Liver (tissue), 9 donors: ENCODE data around the gene SLC24A3. TPM values are rescaled to one million over a fixed set of nuclear protein-coding genes. Genes with fewer than 3 reads are reported as not detected.

Source experiments
- DNase-seq: peaks from one replicate; pipeline ENCODE4 v3.0.0-alpha.2; 2017; ENCODE audit warnings: low spot score
- H3K27ac ChIP-seq, 2 donors: one replicate each; pipeline ENCODE4 v1.7.0; 2013; ENCODE audit warnings: inconsistent platforms in 2 of 2, low read length in 2 of 2, control low read depth in 1 of 2, low read depth in 1 of 2, mild to moderate bottlenecking in 1 of 2
- H3K27me3 ChIP-seq, 4 donors: one replicate each; pipeline versions ENCODE4 v1.6.1 to v1.7.0; 2013; ENCODE audit warnings: low read length in 3 of 4, inconsistent platforms in 1 of 4, mild to moderate bottlenecking in 1 of 4, moderate library complexity in 1 of 4; ENCODE audit not compliant: control insufficient read depth in 4 of 4, insufficient read depth in 4 of 4
- H3K36me3 ChIP-seq, 4 donors: one replicate each; pipeline versions ENCODE4 v1.6.1 to v1.7.0; 2013; ENCODE audit warnings: low read length in 3 of 4, mild to moderate bottlenecking in 3 of 4, low read depth in 1 of 4, moderate library complexity in 1 of 4; ENCODE audit not compliant: control insufficient read depth in 4 of 4, insufficient read depth in 3 of 4
- H3K4me1 ChIP-seq, 4 donors: one replicate each; pipeline versions ENCODE4 v1.6.1 to v1.7.0; 2013; ENCODE audit warnings: low read length in 3 of 4, mild to moderate bottlenecking in 3 of 4, moderate library complexity in 1 of 4; ENCODE audit not compliant: control insufficient read depth in 4 of 4, insufficient read depth in 4 of 4
- H3K4me3 ChIP-seq, 3 donors: one replicate each; pipeline versions ENCODE4 v1.6.1 to v1.7.0; 2013; ENCODE audit warnings: low read length in 3 of 3, control low read depth in 1 of 3, low read depth in 1 of 3, mild to moderate bottlenecking in 1 of 3
- H3K9ac ChIP-seq, 2 donors: one replicate each; pipeline ENCODE4 v1.7.0; 2013; ENCODE audit warnings: low read length in 2 of 2, mild to moderate bottlenecking in 2 of 2, moderate library complexity in 2 of 2, control low read depth in 1 of 2, low read depth in 1 of 2
- H3K9me3 ChIP-seq, 4 donors: one replicate each; pipeline versions ENCODE4 v1.6.1 to v1.7.0; 2013; ENCODE audit warnings: low read length in 3 of 4; ENCODE audit not compliant: control insufficient read depth in 4 of 4
- ATF3 ChIP-seq: IDR thresholded peaks from 2 replicates; pipeline ENCODE4 v1.6.1; 2016; ENCODE audit warnings: antibody characterized with exemption
- CTCF ChIP-seq: fragments of 150-350 bp; IDR thresholded peaks from 2 replicates; pipeline ENCODE4 v1.5.1; 2017; ENCODE audit warnings: improper control_type of control experiment, low read depth, low read length; ENCODE audit not compliant: missing input control
- EGR1 ChIP-seq, 2 donors: IDR thresholded peaks; 2 replicates each; pipeline ENCODE4 v1.6.1; 2016 to 2018; ENCODE audit warnings: antibody characterized with exemption in 2 of 2, low read depth in 2 of 2
- FOXA2 ChIP-seq: IDR thresholded peaks from 2 replicates; pipeline ENCODE4 v1.6.1; 2016; ENCODE audit warnings: antibody characterized with exemption
- GABPA ChIP-seq, 2 donors: IDR thresholded peaks in 1 of 2; conservative IDR thresholded peaks in 1 of 2; 2 replicates each; pipeline ENCODE4 v1.6.1; 2016; ENCODE audit warnings: antibody characterized with exemption in 2 of 2, mild to moderate bottlenecking in 1 of 2, moderate library complexity in 1 of 2
- HNF4A ChIP-seq, 2 donors: conservative IDR thresholded peaks; 2 replicates each; pipeline ENCODE4 v1.6.1; 2016; ENCODE audit warnings: antibody characterized with exemption in 2 of 2, mild to moderate bottlenecking in 2 of 2
- HNF4G ChIP-seq: IDR thresholded peaks from 2 replicates; pipeline ENCODE4 v1.6.1; 2016; ENCODE audit warnings: antibody characterized with exemption
- JUND ChIP-seq, 2 donors: IDR thresholded peaks; 2 replicates each; pipeline ENCODE4 v1.6.1; 2016; ENCODE audit warnings: antibody characterized with exemption in 2 of 2
- MAX ChIP-seq: IDR thresholded peaks from 2 replicates; pipeline ENCODE4 v1.6.1; 2016; ENCODE audit warnings: antibody characterized with exemption
- NR2F2 ChIP-seq: IDR thresholded peaks from 2 replicates; pipeline ENCODE4 v1.6.1; 2016; ENCODE audit warnings: antibody characterized with exemption
- RAD21 ChIP-seq, 2 donors: IDR thresholded peaks; 2 replicates each; pipeline ENCODE4 v1.6.1; 2016; ENCODE audit warnings: antibody characterized with exemption in 2 of 2, mild to moderate bottlenecking in 2 of 2
- REST ChIP-seq: IDR thresholded peaks from 2 replicates; pipeline ENCODE4 v1.6.1; 2016; ENCODE audit warnings: antibody characterized with exemption, mild to moderate bottlenecking
- RXRA ChIP-seq, 2 donors: IDR thresholded peaks; 2 replicates each; pipeline ENCODE4 v1.6.1; 2017 to 2018; ENCODE audit warnings: antibody characterized with exemption in 2 of 2, mild to moderate bottlenecking in 1 of 2
- SP1 ChIP-seq: IDR thresholded peaks from 2 replicates; pipeline ENCODE4 v1.6.1; 2018; ENCODE audit warnings: antibody characterized with exemption, mild to moderate bottlenecking
- TAF1 ChIP-seq: conservative IDR thresholded peaks from 2 replicates; pipeline ENCODE4 v1.6.1; 2016; ENCODE audit warnings: antibody characterized with exemption, mild to moderate bottlenecking
- YY1 ChIP-seq: IDR thresholded peaks from 2 replicates; pipeline ENCODE4 v1.6.1; 2016; ENCODE audit warnings: antibody characterized with exemption, mild to moderate bottlenecking
- ZBTB33 ChIP-seq: IDR thresholded peaks from 2 replicates; pipeline ENCODE4 v1.6.1; 2016; ENCODE audit warnings: antibody characterized with exemption
- WGBS: extraction: QIAGEN DNeasy Blood & Tissue Kit; methylation state at CpG from one replicate; pipeline ENCODE4 v1.1.7; 2013; 5-methylcytosine and 5-hydroxymethylcytosine counted together
- polyA plus RNA-seq, 2 donors: library from polyadenylated mRNA; stranded (reverse) in 1 of 2; unstranded in 1 of 2; fragments of 200-250 nt in 1 of 2; fragments of >200 nt in 1 of 2; fragmentation: Nextera tagmentation in 1 of 2; extraction: Ambion mirVana in 1 of 2; gene quantifications; one replicate each; pipeline versions ENCODE4 v1.2.1 to v1.2.3, GENCODE V29; 2013 to 2015
- total RNA-seq, 2 donors: library from RNA; depleted of rRNA; stranded (reverse); fragments of >200 nt; gene quantifications; one replicate each; pipeline ENCODE4 v1.2.3, GENCODE V29; 2014
- donor health status: healthy.
- donor health status: healthy.
- donor health status: healthy.
- donor health status: healthy.
- donor health status: healthy.

SLC24A3 gene
- total and polyA plus RNA-seq, 4 donors: 0.28 to 1.8 (median 0.46) TPM

- Histone ChIP-seq H3K27me3 (peaks cover 0 to 3% (median 0%) of the 10 kb centered on the region in 4 donors), H3K9me3 (no peaks in the 10 kb centered on the region), H3K9ac (no peak overlapping the region), H3K27ac (no peak overlapping the region), H3K36me3 (no peaks in the 10 kb centered on the region), H3K4me1 (no peaks in the 10 kb centered on the region), H3K4me3 (no peak overlapping the region)
- DNase-seq: no peak
- WGBS: 77% methylated on average over 4 of the region's 4 CpGs
- no peak for TF ChIP-seq REST
- TF ChIP-seq HNF4A (conservative IDR thresholded peaks at IDR 0.05): no peak
- TF ChIP-seq MAX: no peak
- TF ChIP-seq EGR1 (IDR thresholded peaks at IDR 0.05; ENCODE audit: low read depth in 2 of 2): no peak
- no peak for TF ChIP-seq SP1
- TF ChIP-seq HNF4G: no peak
- TF ChIP-seq JUND (IDR thresholded peaks at IDR 0.05): no peak
- TF ChIP-seq ZBTB33: no peak
- no peak for TF ChIP-seq NR2F2
- TF ChIP-seq GABPA (IDR thresholded peaks at IDR 0.05 in 1 of 2, conservative IDR thresholded peaks at IDR 0.05 in 1 of 2): no peak
- TF ChIP-seq CTCF: no peak
- no peak for TF ChIP-seq YY1
- TF ChIP-seq ATF3: no peak
- no peak for TF ChIP-seq TAF1
- no peak for TF ChIP-seq FOXA2
- TF ChIP-seq RXRA (IDR thresholded peaks at IDR 0.05): no peak
- no peak for TF ChIP-seq RAD21 (IDR thresholded peaks at IDR 0.05)
Observed at GRCh38 chr20:19562426-19562825, 350.0 kb downstream of the SLC24A3 start.

GRCh38 chr20:19564261-19564660, 351.8 kb downstream of the SLC24A3 start:
- TF ChIP-seq RXRA (IDR thresholded peaks at IDR 0.05): no peak
- 90% methylated on average over 3 of the region's 3 CpGs for WGBS
- H3K36me3 ChIP-seq: no peaks in the 10 kb centered on the region
- no peak for DNase-seq
- no peak overlapping the region for H3K4me3 ChIP-seq
- H3K4me1 ChIP-seq: no peaks in the 10 kb centered on the region
- H3K9me3 ChIP-seq: no peaks in the 10 kb centered on the region
- no peak overlapping the region for H3K9ac ChIP-seq
- H3K27ac ChIP-seq: no peak overlapping the region
- peaks cover 0 to 3% (median 0%) of the 10 kb centered on the region in 4 donors for H3K27me3 ChIP-seq
